Frontal cortex (tissue), 1 donor: Measurements from ENCODE around the gene GNL3. TPM values are rescaled to one million over a fixed set of nuclear protein-coding genes. Genes with fewer than 3 reads are reported as not detected.

Experiments used
- small RNA-seq: library from RNA; depleted of rRNA; stranded (forward); fragments of <200 nt; gene quantifications from one replicate; pipeline ENCODE3, GENCODE V24; 2014
- total RNA-seq: library from RNA; depleted of rRNA; stranded (reverse); fragments of >200 nt; gene quantifications from one replicate; pipeline ENCODE4 v1.2.3, GENCODE V29; 2014

GNL3 gene
- total RNA-seq, 1 donor from 2014 or later, result 70.1 TPM

Small RNAs within 50 kb of the gene (small RNA-seq; reads per million reads assigned to genes)
- gene AC006254.2 (not detected), gene RF00569 (1,708 reads per million, percentile 99 among the genes with 10 or more reads in this experiment), gene RF01183 (not detected), gene SNORD19 (0.13 reads per million), gene SNORD19B (not detected), gene SNORD69 (4,990 reads per million, percentile 100 among the genes with 10 or more reads in this experiment)

Other genes starting within 250 kb of the GNL3 start
- gene SEMA3G, start 240.9 kb upstream of the GNL3 start, total RNA-seq, result 4.1 TPM
- 0.41 TPM for gene TNNC1, start 232.0 kb upstream of the GNL3 start, total RNA-seq
- gene NISCH, start 230.4 kb upstream of the GNL3 start, total RNA-seq, result 58.7 TPM
- 13.9 TPM for gene STAB1, start 190.7 kb upstream of the GNL3 start, total RNA-seq
- 39.9 TPM for gene NT5DC2, start 152.2 kb upstream of the GNL3 start, total RNA-seq
- gene UQCC5, start 149.4 kb upstream of the GNL3 start, total RNA-seq, result 2.0 TPM
- gene PBRM1, start 119 bp upstream of the GNL3 start, total RNA-seq, result 181 TPM
- 57.9 TPM for gene GLT8D1, start 19.8 kb downstream of the GNL3 start, total RNA-seq
- gene SPCS1, start 20.1 kb downstream of the GNL3 start, total RNA-seq, result 39.9 TPM
- 53.4 TPM for gene NEK4, start 84.9 kb downstream of the GNL3 start, total RNA-seq
- gene ITIH1, start 91.6 kb downstream of the GNL3 start, total RNA-seq, result not detected
- gene ITIH3, start 108.8 kb downstream of the GNL3 start, total RNA-seq, result not detected
- 6.1 TPM for gene ITIH4, start 144.6 kb downstream of the GNL3 start, total RNA-seq
- gene MUSTN1, start 149.0 kb downstream of the GNL3 start, total RNA-seq, result not detected
- 12.6 TPM for gene STIMATE, start 211.5 kb downstream of the GNL3 start, total RNA-seq